H1 (cell line): ENCODE data around the gene GAD2. TPM values are rescaled to one million over a fixed set of nuclear protein-coding genes. Genes with fewer than 3 reads are reported as not detected.

Experiments used
- CTCF ChIA-PET: fragments of 300-600 bp; sonication (Branson Sonifier 250); formaldehyde crosslinking; loops from one replicate; lab custom pipeline; 2021; ENCODE audit not compliant: partially characterized antibody; lab: Charles Lee
- POLR2A ChIA-PET: fragments of 300-600 bp; sonication (Branson Sonifier 250); formaldehyde crosslinking; loops from one replicate; lab custom pipeline; 2021; ENCODE audit warnings: inconsistent platforms; ENCODE audit not compliant: partially characterized antibody; lab: Charles Lee
- DNase-seq, 2 experiments: peaks; one replicate each; pipeline versions ENCODE4 v3.0.0 to v3.0.0-alpha.2; 2010 to 2022; ENCODE audit warnings: low spot score in 2 of 2, low read depth in 1 of 2, mixed read lengths in 1 of 2
- FAIRE-seq: peaks from 2 replicates; lab custom pipeline; 2011; peaks lifted over from hg19 to GRCh38; lab: Jason Lieb, UNC
- H2AFZ ChIP-seq: 2 replicates; pipeline ENCODE4 v1.8.1; 2012; ENCODE audit warnings: low read length, inconsistent platforms
- H2AK5ac ChIP-seq: 2 replicates; pipeline ENCODE4 v1.6.1; 2013; ENCODE audit warnings: low read depth, low read length
- H2BK120ac ChIP-seq: replicated peaks from 2 replicates; pipeline ENCODE3; 2013; ENCODE audit warnings: low read depth, low read length, inconsistent platforms
- H2BK12ac ChIP-seq: 2 replicates; pipeline ENCODE4 v1.6.1; 2013; ENCODE audit warnings: low read depth, low read length
- H2BK15ac ChIP-seq: 2 replicates; pipeline ENCODE4 v1.6.1; 2013; ENCODE audit warnings: low read length
- H2BK20ac ChIP-seq: 2 replicates; pipeline ENCODE4 v1.6.1; 2013; ENCODE audit warnings: low read length
- H2BK5ac ChIP-seq: 2 replicates; pipeline ENCODE4 v1.6.1; 2013; ENCODE audit warnings: low read depth, low read length
- H3K14ac ChIP-seq: 2 replicates; pipeline ENCODE4 v1.6.1; 2013; ENCODE audit warnings: inconsistent platforms; ENCODE audit not compliant: insufficient read length
- H3K18ac ChIP-seq: 2 replicates; pipeline ENCODE4 v1.6.1; 2013; ENCODE audit warnings: low read length; ENCODE audit errors: extremely low read depth
- H3K23ac ChIP-seq: 2 replicates; pipeline ENCODE4 v1.6.1; 2013; ENCODE audit warnings: inconsistent platforms; ENCODE audit not compliant: insufficient read length
- H3K23me2 ChIP-seq: 2 replicates; pipeline ENCODE4 v1.6.1; 2013; ENCODE audit warnings: low read depth, low read length
- H3K27ac ChIP-seq: 2 replicates; pipeline ENCODE4 v1.6.1; 2011; ENCODE audit warnings: low read depth, low read length, inconsistent platforms
- H3K27me3 ChIP-seq, 4 experiments: replicated peaks in 1 of 4; 1 replicate in 1 of 4; 2 replicates in 3 of 4; pipeline versions ENCODE4 v1.6.1 to v1.8.1; 2011 to 2013; ENCODE audit warnings: low read length in 3 of 4, mild to moderate bottlenecking in 3 of 4, inconsistent platforms in 2 of 4, mixed read lengths in 2 of 4, moderate library complexity in 1 of 4; ENCODE audit not compliant: control insufficient read depth in 3 of 4, insufficient read depth in 3 of 4; ENCODE audit errors: extremely low read depth in 1 of 4
- H3K36me3 ChIP-seq, 4 experiments: 2 replicates each; pipeline versions ENCODE4 v1.6.1 to v1.8.1; 2011 to 2013; ENCODE audit warnings: mild to moderate bottlenecking in 4 of 4, low read length in 3 of 4, moderate library complexity in 2 of 4, control low read depth in 1 of 4, inconsistent platforms in 1 of 4; ENCODE audit not compliant: insufficient read depth in 4 of 4, control insufficient read depth in 2 of 4
- H3K4ac ChIP-seq: replicated peaks from 2 replicates; pipeline ENCODE3; 2013; ENCODE audit warnings: low read length, low read depth, mixed read lengths, inconsistent platforms; ENCODE audit not compliant: insufficient read length
- H3K4me1 ChIP-seq, 4 experiments: replicated peaks in 1 of 4; 1 replicate in 1 of 4; 2 replicates in 3 of 4; pipeline versions ENCODE4 v1.6.1 to v1.8.1; 2011 to 2013; ENCODE audit warnings: low read length in 3 of 4, inconsistent platforms in 2 of 4, mixed read lengths in 1 of 4; ENCODE audit not compliant: insufficient read depth in 4 of 4, control insufficient read depth in 3 of 4
- H3K4me2 ChIP-seq, 2 experiments: 2 replicates each; pipeline versions ENCODE4 v1.6.1 to v1.8.1; 2011 to 2013; ENCODE audit warnings: low read depth in 2 of 2, low read length in 2 of 2, control low read depth in 1 of 2, inconsistent platforms in 1 of 2, mild to moderate bottlenecking in 1 of 2; ENCODE audit not compliant: insufficient read depth in 1 of 2
- H3K4me3 ChIP-seq, 4 experiments: fragments of 200-600, 300-600 bp in 1 of 4; sonication (generic), shearing (Covaris generic), sonication (Bioruptor Twin) in 1 of 4; 2 replicates each; pipeline versions ENCODE4 v1.5.1 to v1.8.1; 2011 to 2016; ENCODE audit warnings: low read length in 4 of 4, low read depth in 3 of 4, control low read depth in 2 of 4, inconsistent platforms in 2 of 4, mild to moderate bottlenecking in 2 of 4, mixed read lengths in 1 of 4, moderate library complexity in 1 of 4; ENCODE audit not compliant: insufficient read depth in 2 of 4; ENCODE audit errors: extremely low read depth in 1 of 4
- H3K56ac ChIP-seq: replicated peaks from 2 replicates; pipeline ENCODE3; 2013; ENCODE audit warnings: low read depth, mild to moderate bottlenecking, mixed read lengths, low read length, inconsistent platforms; ENCODE audit not compliant: insufficient read length
- H3K79me1 ChIP-seq: 2 replicates; pipeline ENCODE4 v1.6.1; 2013; ENCODE audit warnings: low read depth, low read length, control low read depth
- H3K79me2 ChIP-seq, 2 experiments: 2 replicates each; pipeline versions ENCODE4 v1.6.1 to v1.8.1; 2012 to 2013; ENCODE audit warnings: low read length in 2 of 2, mild to moderate bottlenecking in 2 of 2, inconsistent platforms in 1 of 2; ENCODE audit not compliant: insufficient read depth in 2 of 2, control insufficient read depth in 1 of 2
- H3K9ac ChIP-seq, 4 experiments: replicated peaks in 1 of 4; 1 replicate in 1 of 4; 2 replicates in 3 of 4; pipeline versions ENCODE4 v1.6.1 to v1.8.1; 2011 to 2013; ENCODE audit warnings: low read depth in 3 of 4, low read length in 3 of 4, control low read depth in 2 of 4, mild to moderate bottlenecking in 2 of 4, moderate library complexity in 2 of 4, inconsistent platforms in 1 of 4; ENCODE audit errors: extremely low read depth in 1 of 4
- H3K9me3 ChIP-seq, 2 experiments: 2 replicates each; pipeline versions ENCODE4 v1.6.1 to v1.8.1; 2012 to 2013; ENCODE audit warnings: mild to moderate bottlenecking in 2 of 2, moderate library complexity in 2 of 2, control low read depth in 1 of 2, inconsistent platforms in 1 of 2, low read depth in 1 of 2, low read length in 1 of 2, mixed read lengths in 1 of 2; ENCODE audit not compliant: insufficient read depth in 2 of 2
- H4K20me1 ChIP-seq, 2 experiments: replicated peaks in 1 of 2; 2 replicates each; pipeline versions ENCODE3 to v1.8.1; 2011 to 2013; ENCODE audit warnings: inconsistent platforms in 2 of 2, low read length in 2 of 2, mild to moderate bottlenecking in 1 of 2; ENCODE audit not compliant: insufficient read depth in 2 of 2, control insufficient read depth in 1 of 2
- H4K5ac ChIP-seq: 2 replicates; pipeline ENCODE4 v1.6.1; 2013; ENCODE audit warnings: low read length, low read depth, mixed read lengths, inconsistent platforms; ENCODE audit not compliant: insufficient read length
- H4K8ac ChIP-seq: 2 replicates; pipeline ENCODE4 v1.8.0; 2013; ENCODE audit warnings: mild to moderate bottlenecking, moderate library complexity, low read length, inconsistent platforms; ENCODE audit not compliant: insufficient read depth; ENCODE audit errors: extremely low read depth
- H4K91ac ChIP-seq: replicated peaks from 2 replicates; pipeline ENCODE3; 2013; ENCODE audit warnings: low read length, mixed read lengths, inconsistent platforms; ENCODE audit not compliant: insufficient read length
- CBX5 ChIP-seq: fragments of 300-800, 300-1000 bp; sonication (generic); IDR thresholded peaks from 2 replicates; pipeline ENCODE4 v1.7.1; 2016; ENCODE audit warnings: antibody characterized with exemption, low read length, low read depth
- CREB1 ChIP-seq: IDR thresholded peaks from 2 replicates; pipeline ENCODE4 v1.6.1; 2012; ENCODE audit warnings: inconsistent platforms
- KDM4A ChIP-seq: IDR thresholded peaks from one replicate; pipeline ENCODE4 v1.7.1; 2012; ENCODE audit warnings: low read depth, mild to moderate bottlenecking, moderate library complexity, low read length, inconsistent platforms; ENCODE audit not compliant: severe bottlenecking
- NANOG ChIP-seq: IDR thresholded peaks from 2 replicates; pipeline ENCODE4 v1.6.1; 2011; ENCODE audit warnings: low read length, low read depth, mild to moderate bottlenecking, inconsistent platforms; ENCODE audit not compliant: insufficient read depth, poor library complexity, severe bottlenecking
- RXRA ChIP-seq: IDR thresholded peaks from 2 replicates; pipeline ENCODE4 v1.6.1; 2011; ENCODE audit warnings: low read depth, mild to moderate bottlenecking, low read length, moderate library complexity; ENCODE audit not compliant: insufficient read depth
- SP1 ChIP-seq: IDR thresholded peaks from 2 replicates; pipeline ENCODE4 v1.6.1; 2011; ENCODE audit warnings: low read depth, low read length
- TAF1 ChIP-seq: IDR thresholded peaks from 2 replicates; pipeline ENCODE4 v1.6.1; 2011; ENCODE audit warnings: mild to moderate bottlenecking, low read depth, low read length
- TAF7 ChIP-seq: optimal IDR thresholded peaks from 2 replicates; pipeline ENCODE3; 2011; ENCODE audit warnings: low read depth, mild to moderate bottlenecking, inconsistent platforms, low read length, moderate library complexity, borderline replicate concordance
- TBP ChIP-seq: IDR thresholded peaks from 2 replicates; pipeline ENCODE4 v1.6.1; 2011; ENCODE audit warnings: low read depth, low read length, improper control_type of control experiment
- TCF12 ChIP-seq: IDR thresholded peaks from 2 replicates; pipeline ENCODE4 v1.6.1; 2011; ENCODE audit warnings: low read depth, mild to moderate bottlenecking, low read length
- WGBS, 2 experiments: shearing (Covaris generic) in 1 of 2; methylation state at CpG; one replicate each; pipeline versions ENCODE4 v1.1.6 to v1.1.7; 2013 to 2015; ENCODE audit warnings: low lambda C conversion rate in 2 of 2, mixed read lengths in 2 of 2, inconsistent platforms in 1 of 2, low coverage in 1 of 2, missing lambda C conversion rate in 1 of 2; ENCODE audit not compliant: insufficient replicate concordance in 2 of 2, insufficient coverage in 1 of 2, insufficient read length in 1 of 2; ENCODE audit errors: extremely low coverage in 1 of 2, missing lambda C conversion rate in 1 of 2; 5-methylcytosine and 5-hydroxymethylcytosine counted together
- polyA plus RNA-seq, 7 experiments: library from polyadenylated mRNA; depleted of rRNA in 3 of 7; stranded (reverse) in 5 of 7; unstranded in 2 of 7; fragments of >200 nt in 5 of 7; fragments of 200-250 nt in 2 of 7; gene quantifications; 1 replicate in 5 of 7; 2 replicates in 1 of 7; 4 replicates in 1 of 7; pipeline versions ENCODE4 v1.2.1 to v1.2.3, GENCODE V29; 2011 to 2013; ENCODE audit warnings: missing spikeins in 2 of 7, mixed read lengths in 2 of 7
- total RNA-seq: library from RNA; stranded (reverse); fragmentation: NEBNext Ultra II Directional; extraction: Animal tissue kit (Norgen Biotek cat#: 25700); gene quantifications from 2 replicates; pipeline ENCODE4 v1.2.1, GENCODE V29; 2021
- TF ChIP-seq, protein P1 (sequence below): IDR thresholded peaks from 2 replicates; pipeline ENCODE4 v1.6.1; 2011; ENCODE audit warnings: low read length, improper control_type of control experiment

Gene GAD2
- total and polyA plus RNA-seq, 2 of the 8 experiments (the other 6 are each of a cell fraction or from before 2014, with no cell fraction given): 0.30 to 0.47 TPM

DNA sequence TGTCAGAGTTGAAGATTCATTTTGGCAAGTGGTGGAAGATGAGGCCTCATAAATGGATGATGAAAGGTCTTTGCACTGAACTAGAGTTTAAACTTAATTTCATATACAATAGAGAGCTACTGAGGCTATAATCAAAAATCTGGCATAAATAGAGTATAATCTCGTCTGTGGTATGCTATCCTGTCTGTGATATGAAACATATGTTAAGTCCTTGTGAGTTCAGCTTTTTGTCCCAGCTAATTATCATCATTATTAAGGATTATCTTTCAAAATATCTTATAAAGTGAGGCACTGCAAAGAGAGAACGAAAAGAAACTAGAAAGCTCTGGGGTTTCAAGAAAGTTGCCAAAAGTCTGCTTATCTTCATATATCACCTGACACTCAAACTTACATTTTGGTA, 83.4 kb downstream of the GAD2 start:
- H3K36me3 ChIP-seq: no peaks in the 10 kb centered on the region
- no peak for DNase-seq

More for the DNA sequence above, 83.4 kb downstream of the GAD2 start:
- Histone ChIP-seq H2AFZ (no peak overlapping the region), H4K20me1 (no peaks in the 10 kb centered on the region), H3K27ac (no peak overlapping the region), H3K23ac (no peak overlapping the region), H3K4me3 (no peak overlapping the region), H3K4me1 (no peaks in the 10 kb centered on the region), H2BK20ac (no peak overlapping the region), H3K79me2 (no peaks in the 10 kb centered on the region), H3K9me3 (no peaks in the 10 kb centered on the region), H2BK15ac (no peak overlapping the region), H3K56ac (no peak overlapping the region), H2BK120ac (no peak overlapping the region), H3K79me1 (no peaks in the 10 kb centered on the region), H4K5ac (no peak overlapping the region)
- no peak for TF ChIP-seq SP1
- TF ChIP-seq TAF1: no peak
- TF ChIP-seq RXRA: no peak
- TF ChIP-seq KDM4A: no peak
- TF ChIP-seq, protein P1, sequence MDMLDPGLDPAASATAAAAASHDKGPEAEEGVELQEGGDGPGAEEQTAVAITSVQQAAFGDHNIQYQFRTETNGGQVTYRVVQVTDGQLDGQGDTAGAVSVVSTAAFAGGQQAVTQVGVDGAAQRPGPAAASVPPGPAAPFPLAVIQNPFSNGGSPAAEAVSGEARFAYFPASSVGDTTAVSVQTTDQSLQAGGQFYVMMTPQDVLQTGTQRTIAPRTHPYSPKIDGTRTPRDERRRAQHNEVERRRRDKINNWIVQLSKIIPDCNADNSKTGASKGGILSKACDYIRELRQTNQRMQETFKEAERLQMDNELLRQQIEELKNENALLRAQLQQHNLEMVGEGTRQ: no peak
- no peak for TF ChIP-seq CBX5
- no peak for TF ChIP-seq TBP
- TF ChIP-seq CREB1: no peak
- no peak for TF ChIP-seq TCF12
- no peak for TF ChIP-seq NANOG
- no peak for TF ChIP-seq TAF7
- TF ChIP-seq, all 59 proteins: peak for 0
- H3K23me2 ChIP-seq: 0 out of 2 replicates have a peak, but pooled peaks cover 3% of the 10 kb centered on the region
- H2BK12ac ChIP-seq: no peak overlapping the region
- ChIA-PET POLR2A (no interaction called here), CTCF (interaction anchor here (1.0 to 1.2 kb wide), 2 partner anchors 10 to 12 kb away, joined by 3 to 5 read pairs; no protein-coding TSS in a partner anchor)
- H3K14ac ChIP-seq: no peak overlapping the region
- H2AK5ac ChIP-seq: no peak overlapping the region
- no peak overlapping the region for H4K8ac ChIP-seq
- 94% methylated on average over 2 of the region's 2 CpGs; no CpG with 5 or more reads in 1 of the 2 experiments for WGBS, 2 experiments
- no peak overlapping the region for H3K4me2 ChIP-seq
- H2BK5ac ChIP-seq: no peak overlapping the region
- H4K91ac ChIP-seq: no peak overlapping the region
- no peak overlapping the region for H3K4ac ChIP-seq
- no peak overlapping the region for H3K18ac ChIP-seq
- no peak for FAIRE-seq
- no peaks in the 10 kb centered on the region; a peak in 1 of 7 replicates for H3K27me3 ChIP-seq
- H3K9ac ChIP-seq: no peak overlapping the region
